Esophagus muscularis mucosa (tissue), 4 donors: ENCODE results near the gene SMIM24. TPM values are rescaled to one million over a fixed set of nuclear protein-coding genes. Genes with fewer than 3 reads are reported as not detected.

Source experiments
- DNase-seq: peaks from one replicate; pipeline ENCODE4 v3.0.0-alpha.2; 2017; ENCODE audit errors: extremely low spot score
- H3K27ac ChIP-seq, 4 donors: fragments of 200-600 bp; sonication (generic); replicated peaks in 1 of 4; 1 replicate in 3 of 4; 2 replicates in 1 of 4; pipeline ENCODE4 v1.5.1; 2016 to 2019; ENCODE audit warnings: mild to moderate bottlenecking in 1 of 4
- H3K27me3 ChIP-seq, 4 donors: fragments of 200-600 bp; sonication (generic); one replicate each; pipeline versions ENCODE4 v1.5.1 to v1.6.0; 2016 to 2019
- H3K36me3 ChIP-seq, 4 donors: fragments of 200-600 bp; sonication (generic); one replicate each; pipeline ENCODE4 v1.5.1; 2016 to 2019
- H3K4me1 ChIP-seq, 4 donors: fragments of 200-600 bp; sonication (generic); one replicate each; pipeline ENCODE4 v1.5.1; 2016 to 2019
- H3K4me3 ChIP-seq, 4 donors: fragments of 200-600 bp; sonication (generic); 1 replicate in 2 of 4; 2 replicates in 2 of 4; pipeline ENCODE4 v1.5.1; 2016 to 2019; ENCODE audit warnings: mild to moderate bottlenecking in 4 of 4, moderate library complexity in 1 of 4
- H3K9me3 ChIP-seq, 4 donors: fragments of 200-600 bp; sonication (generic); 1 replicate in 3 of 4; 2 replicates in 1 of 4; pipeline ENCODE4 v1.5.1; 2016 to 2019
- CTCF ChIP-seq, 3 experiments: fragments of 200-600 bp in 2 of 3; fragments of 450-650 bp in 1 of 3; sonication (generic) in 2 of 3; IDR thresholded peaks; one replicate each; pipeline ENCODE4 v1.5.1; 2017 to 2019; ENCODE audit warnings: antibody characterized with exemption in 3 of 3, mild to moderate bottlenecking in 2 of 3, moderate library complexity in 1 of 3
- EP300 ChIP-seq: sonication (generic); formaldehyde crosslinking; IDR thresholded peaks from one replicate; pipeline ENCODE4 v1.6.1; 2017; ENCODE audit warnings: antibody characterized with exemption
- POLR2A ChIP-seq: fragments of 450-650 bp; IDR thresholded peaks from one replicate; pipeline ENCODE4 v1.6.1; 2017; ENCODE audit warnings: antibody characterized with exemption, moderate library complexity, mild to moderate bottlenecking, low read depth
- POLR2AphosphoS5 ChIP-seq, 2 donors: sonication (generic); formaldehyde crosslinking; IDR thresholded peaks; one replicate each; pipeline ENCODE4 v1.6.1; 2017; ENCODE audit warnings: antibody characterized with exemption in 2 of 2
- WGBS: methylation state at CpG from one replicate; pipeline ENCODE4 v1.1.5; 2018; 5-methylcytosine and 5-hydroxymethylcytosine counted together
- intact Hi-C: fragments of 100-400 bp; cut with DNase I; formaldehyde crosslinking; loops from one replicate; pipeline ENCODE4 v1.15.1; 2023
- total RNA-seq, 4 donors: library from RNA; depleted of rRNA; stranded (reverse); fragments of >200 nt; gene quantifications; one replicate each; pipeline versions ENCODE4 v1.1.0 to v1.2.1, GENCODE V29; 2016

Gene SMIM24
- total RNA-seq, 4 donors from 2014 or later, result not detected

GRCh38 chr19:3482507-3483225 is 2.3 kb upstream of the SMIM24 start:
- no peaks in the 10 kb centered on the region for H3K9me3 ChIP-seq
- 80% methylated on average over 32 of the region's 49 CpGs for WGBS
- TF ChIP-seq EP300 (no peak), POLR2AphosphoS5 (IDR thresholded peaks at IDR 0.05) (no peak), POLR2A (no peak), CTCF (IDR thresholded peaks at IDR 0.05) (no peak)
- DNase-seq, result no peak
- H3K27ac ChIP-seq, result no peak overlapping the region
- intact Hi-C loops, result no loop called here
- no peaks in the 10 kb centered on the region for H3K36me3 ChIP-seq
- peaks cover 0 to 79% (median 33%) of the 10 kb centered on the region in 4 donors for H3K27me3 ChIP-seq
- no peak overlapping the region for H3K4me3 ChIP-seq
- peaks cover 0 to 24% (median 0%) of the 10 kb centered on the region in 4 donors for H3K4me1 ChIP-seq

GRCh38 chr19:3481241-3482090 is 1.1 kb upstream of the SMIM24 start:
- intact Hi-C loops, result no loop called here
- Histone ChIP-seq H3K4me1 (peaks cover 0 to 24% (median 0%) of the 10 kb centered on the region in 4 donors), H3K27me3 (peaks cover 0 to 76% (median 33%) of the 10 kb centered on the region in 4 donors), H3K4me3 (no peak overlapping the region), H3K27ac (no peak overlapping the region), H3K36me3 (no peaks in the 10 kb centered on the region), H3K9me3 (no peaks in the 10 kb centered on the region)
- 73% methylated on average over 34 of the region's 38 CpGs for WGBS
- no peak for DNase-seq
- TF ChIP-seq EP300, result no peak
- TF ChIP-seq POLR2A, result no peak
- no peak for TF ChIP-seq CTCF (IDR thresholded peaks at IDR 0.05)
- no peak for TF ChIP-seq POLR2AphosphoS5 (IDR thresholded peaks at IDR 0.05)

- H3K27ac ChIP-seq, result no peak overlapping the region
- TF ChIP-seq POLR2AphosphoS5 (IDR thresholded peaks at IDR 0.05), result no peak
- TF ChIP-seq POLR2A, result no peak
- no peak for TF ChIP-seq CTCF (IDR thresholded peaks at IDR 0.05)
- no peak for TF ChIP-seq EP300
- DNase-seq, result no peak
- no peak overlapping the region for H3K4me3 ChIP-seq
- H3K36me3 ChIP-seq, result no peaks in the 10 kb centered on the region
- no peaks in the 10 kb centered on the region for H3K9me3 ChIP-seq
- H3K27me3 ChIP-seq, result peaks cover 0 to 70% (median 35%) of the 10 kb centered on the region in 4 donors
- WGBS, result 26% methylated on average over 9 of the region's 9 CpGs
- intact Hi-C loops, result no loop called here
- H3K4me1 ChIP-seq, result peaks cover 0 to 24% (median 0%) of the 10 kb centered on the region in 4 donors
These were observed 500 bp downstream of the SMIM24 start for GRCh38 chr19:3479834-3480215.

- no peaks in the 10 kb centered on the region for H3K36me3 ChIP-seq
- no peak for TF ChIP-seq CTCF (IDR thresholded peaks at IDR 0.05)
- TF ChIP-seq EP300, result no peak
- no peak for TF ChIP-seq POLR2A
- no peak for TF ChIP-seq POLR2AphosphoS5 (IDR thresholded peaks at IDR 0.05)
- 14% methylated on average over 7 of the region's 7 CpGs for WGBS
- intact Hi-C loops, result no loop called here
- peaks cover 0 to 24% (median 0%) of the 10 kb centered on the region in 4 donors for H3K4me1 ChIP-seq
- H3K4me3 ChIP-seq, result no peak overlapping the region
- no peak for DNase-seq
- peaks cover 0 to 70% (median 35%) of the 10 kb centered on the region in 4 donors for H3K27me3 ChIP-seq
- H3K27ac ChIP-seq, result no peak overlapping the region
- no peaks in the 10 kb centered on the region for H3K9me3 ChIP-seq
These were observed 1.0 kb downstream of the SMIM24 start for GRCh38 chr19:3479177-3479833.
